Spleen (tissue), 10 donors: ENCODE data around the gene ASL. TPM values are rescaled to one million over a fixed set of nuclear protein-coding genes. Genes with fewer than 3 reads are reported as not detected.

ENCODE experiments used
- polyA plus RNA-seq, 3 donors: library from polyadenylated mRNA; stranded (reverse); fragments of 200-250 nt; gene quantifications; one replicate each; pipeline ENCODE4 v1.2.1, GENCODE V29; 2013
- total RNA-seq, 7 donors: library from RNA; depleted of rRNA in 3 of 7; stranded (reverse); fragments of >200 nt in 3 of 7; fragmentation: NEBNext Ultra II Directional in 4 of 7; extraction: Animal tissue kit (Norgen Biotek cat#: 25700) in 4 of 7; gene quantifications; one replicate each; pipeline versions ENCODE4 v1.1.0 to v1.2.1, GENCODE V29; 2016 to 2021
- donor health status: healthy with polysubstance abuse.
- donor health status: DM: no; HTN: no; CAD: no; lungs with moderate emphysema.
- donor health status: DM: no; HTN: no; CAD: no.
- donor health status: Bipolar disorder and iron deficiency.
- donor health status: healthy.
- donor health status: DM: no; HTN: no; CAD: no.
- donor health status: DM: yes; HTN: yes; CAD: no.

Gene ASL
- total and polyA plus RNA-seq, 10 donors = 24.6 to 56.4 (median 40.1) TPM

Other genes starting within 250 kb of the ASL start
- gene VKORC1L1, start 202.7 kb upstream of the ASL start, total RNA-seq = 10 to 100 TPM in 5 of 7 donors, 1 to 10 TPM in 2; 9.4 to 13.3 (median 10.7) TPM
- gene VKORC1L1, start 202.7 kb upstream of the ASL start, polyA plus RNA-seq = 1 to 10 TPM; 2.6 to 4.6 (median 3.8) TPM
- gene GUSB, start 93.6 kb upstream of the ASL start, total RNA-seq = 10 to 100 TPM; 46.1 to 93.0 (median 62.8) TPM
- 10 to 100 TPM; 41.4 to 79.4 (median 60.8) TPM for gene GUSB, start 93.6 kb upstream of the ASL start, polyA plus RNA-seq
- gene CRCP, start 39.0 kb downstream of the ASL start, total RNA-seq = 10 to 100 TPM; 30.3 to 46.2 (median 42.5) TPM
- 10 to 100 TPM; 11.5 to 30.9 (median 12.0) TPM for gene CRCP, start 39.0 kb downstream of the ASL start, polyA plus RNA-seq
- gene TPST1, start 129.5 kb downstream of the ASL start, total RNA-seq = 10 to 100 TPM; 18.2 to 58.5 (median 34.6) TPM
- gene TPST1, start 129.5 kb downstream of the ASL start, polyA plus RNA-seq = 1 to 10 TPM; 4.8 to 9.5 (median 5.3) TPM